Effector CD4-positive, alpha-beta T cell (primary cell): ENCODE data around the gene RAB37.
A peak's percentile ranks its signal among the peaks of the same experiment; 100 is the strongest.

ENCODE experiments used
- DNase-seq: peaks from one replicate; pipeline ENCODE4 v3.0.0-alpha.2; 2020
- total RNA-seq: gene quantifications from one replicate; lab custom pipeline; 2026; lab: John Stamatoyannopoulos, UW

Gene RAB37
- 47.3 reads per million, percentile 67 among the genes with 10 or more reads in this experiment for total RNA-seq

- peak; percentile 45 for DNase-seq
Observed at GRCh38 chr17:74736513-74737298, at the start of gene RAB37. Gene RAB37, plus strand, starts transcription at chr17:74737256. Its CDS starts 17 bp downstream, at chr17:74737273.

GRCh38 chr17:74687886-74688285 is 49.2 kb upstream of the RAB37 start:
- no peak for DNase-seq

- DNase-seq, result no peak
Observed at GRCh38 chr17:74690409-74690825, 46.6 kb upstream of the RAB37 start.

- no peak for DNase-seq
Observed at GRCh38 chr17:74691151-74691550, 45.9 kb upstream of the RAB37 start.

- DNase-seq, result no peak
Observed at GRCh38 chr17:74694081-74694480, 43.0 kb upstream of the RAB37 start.

- no peak for DNase-seq
Observed at GRCh38 chr17:74695629-74696028, 41.4 kb upstream of the RAB37 start.

- no peak for DNase-seq
Observed at GRCh38 chr17:74697515-74697914, 39.5 kb upstream of the RAB37 start.

- no peak for DNase-seq
Observed at GRCh38 chr17:74698069-74698468, 39.0 kb upstream of the RAB37 start.

- DNase-seq, result no peak
Observed at GRCh38 chr17:74699236-74699635, 37.8 kb upstream of the RAB37 start.

GRCh38 chr17:74702116-74702871 is 34.8 kb upstream of the RAB37 start:
- DNase-seq, result no peak

GRCh38 chr17:74703311-74703710 is 33.7 kb upstream of the RAB37 start:
- no peak for DNase-seq

- no peak for DNase-seq
Observed at GRCh38 chr17:74704544-74704943, 32.5 kb upstream of the RAB37 start.

GRCh38 chr17:74711058-74711824 is 25.8 kb upstream of the RAB37 start:
- DNase-seq, result no peak

- no peak for DNase-seq
Observed at GRCh38 chr17:74712301-74712700, 24.8 kb upstream of the RAB37 start.

GRCh38 chr17:74712756-74713155 is 24.3 kb upstream of the RAB37 start, which contains the start of gene CD300LF:
Gene CD300LF, minus strand, starts transcription at chr17:74712923. Its CDS starts 57 bp downstream, at chr17:74712866.
- no peak for DNase-seq

GRCh38 chr17:74713171-74713755 is 23.8 kb upstream of the RAB37 start:
- DNase-seq, result no peak

- DNase-seq, result no peak
Observed at GRCh38 chr17:74715144-74715543, 21.9 kb upstream of the RAB37 start.

GRCh38 chr17:74720506-74720905 is 16.6 kb upstream of the RAB37 start:
- DNase-seq, result no peak

- no peak for DNase-seq
Observed at GRCh38 chr17:74722782-74723181, 14.3 kb upstream of the RAB37 start.

GRCh38 chr17:74723891-74724290 is 13.2 kb upstream of the RAB37 start:
- DNase-seq, result no peak

GRCh38 chr17:74725111-74725510 is 11.9 kb upstream of the RAB37 start:
- DNase-seq, result no peak

- no peak for DNase-seq
Observed at GRCh38 chr17:74728033-74728701, 8.9 kb upstream of the RAB37 start.
